NCI-H146 treated with DMSO at 0.1 percent for 48 hours (cell line): ENCODE measurements around the gene STAT3.
"Not testable (repeated sequence)": the region's sequence is repeated elsewhere in the genome, so short reads cannot be mapped to it uniquely, and the experiment has no call there.

Experiments
- DNase-seq: peaks from one replicate; lab custom pipeline; 2025; ENCODE audit not compliant: unreplicated experiment; lab: John Stamatoyannopoulos, UW

Gene STAT3

GRCh38 chr17:42388381-42389134, at the start of gene STAT3:
TSS of gene STAT3 (minus strand) at chr17:42388442. CDS start at chr17:42348516, 39,926 bp downstream.
- peak; percentile 97 for DNase-seq

GRCh38 chr17:42436391-42436790, 48.1 kb upstream of the STAT3 start:
- no peak for DNase-seq

- DNase-seq: no peak
Observed at GRCh38 chr17:42431758-42432161, 43.5 kb upstream of the STAT3 start.

- no peak for DNase-seq
Observed at GRCh38 chr17:42429726-42430447, 41.6 kb upstream of the STAT3 start.

GRCh38 chr17:42428141-42428944, 40.1 kb upstream of the STAT3 start:
- DNase-seq: peak; percentile 49

- DNase-seq: no peak
Observed at GRCh38 chr17:42424991-42425610, 36.9 kb upstream of the STAT3 start.

- no peak for DNase-seq
Observed at GRCh38 chr17:42423766-42424165, 35.5 kb upstream of the STAT3 start.

- DNase-seq: no peak
Observed at GRCh38 chr17:42422958-42423712, 34.9 kb upstream of the STAT3 start, which contains the start of gene CAVIN1. TSS of gene CAVIN1 (minus strand) at chr17:42423256. CDS start at chr17:42423097, 159 bp downstream.

GRCh38 chr17:42422412-42422957, 34.2 kb upstream of the STAT3 start:
- no peak for DNase-seq

- DNase-seq: no peak
Observed at GRCh38 chr17:42421507-42422338, 33.5 kb upstream of the STAT3 start.

- DNase-seq: no peak
Observed at GRCh38 chr17:42421136-42421506, 32.9 kb upstream of the STAT3 start.

- not testable (repeated sequence) for DNase-seq
Observed at GRCh38 chr17:42417981-42418380, 29.7 kb upstream of the STAT3 start.

- DNase-seq: no peak
Observed at GRCh38 chr17:42414704-42415409, 26.6 kb upstream of the STAT3 start.

GRCh38 chr17:42413464-42414040, 25.3 kb upstream of the STAT3 start:
- DNase-seq: no peak

GRCh38 chr17:42411905-42412679, 23.9 kb upstream of the STAT3 start:
- DNase-seq: no peak

GRCh38 chr17:42411361-42411760, 23.1 kb upstream of the STAT3 start:
- no peak for DNase-seq

GRCh38 chr17:42410319-42410685, 22.1 kb upstream of the STAT3 start:
- DNase-seq: no peak
